B cell (primary cell): ENCODE results near the gene YPEL5. TPM values are rescaled to one million over a fixed set of nuclear protein-coding genes. Genes with fewer than 3 reads are reported as not detected.
A peak's percentile ranks its signal among the peaks of the same experiment; 100 is the strongest.

ENCODE experiments used
- ATAC-seq: fragments of 200-7000 bp; cut with Tn5 transposase; one replicate; pipeline ENCODE4 v1.10.0; 2021; ENCODE audit warnings: low read depth, mild to moderate bottlenecking, moderate number of reproducible peaks, moderate library complexity
- CTCF ChIA-PET: fragments of 350-600 bp; sonication (Branson Sonifier 250); formaldehyde crosslinking; loops from one replicate; lab custom pipeline; 2021; ENCODE audit warnings: antibody characterized with exemption, inconsistent platforms; lab: Charles Lee
- POLR2A ChIA-PET: fragments of 350-600 bp; sonication (Branson Sonifier 250); formaldehyde crosslinking; loops from one replicate; lab custom pipeline; 2021; ENCODE audit warnings: antibody characterized with exemption; lab: Charles Lee
- DNase-seq: peaks from one replicate; pipeline ENCODE4 v3.0.0; 2013
- H2AFZ ChIP-seq: 2 replicates; pipeline ENCODE4 v1.6.1; 2012; ENCODE audit warnings: mild to moderate bottlenecking, low read depth, low read length; ENCODE audit not compliant: insufficient read depth, poor library complexity, severe bottlenecking
- H3K27ac ChIP-seq, 2 donors: 1 replicate in 1 of 2; 2 replicates in 1 of 2; pipeline ENCODE4 v1.5.1; 2012 to 2013; ENCODE audit warnings: low read length in 2 of 2, mild to moderate bottlenecking in 2 of 2, moderate library complexity in 1 of 2
- H3K27me3 ChIP-seq, 4 experiments: fragments of 200-600 bp in 1 of 4; sonication (generic) in 1 of 4; replicated peaks in 1 of 4; 1 replicate in 2 of 4; 2 replicates in 2 of 4; pipeline versions ENCODE4 v1.6.1 to v1.7.0; 2013 to 2016; ENCODE audit warnings: low read length in 3 of 4, mild to moderate bottlenecking in 2 of 4, mixed read lengths in 1 of 4, moderate library complexity in 1 of 4; ENCODE audit not compliant: insufficient read depth in 4 of 4, control insufficient read depth in 3 of 4; ENCODE audit errors: control extremely low read depth in 1 of 4
- H3K36me3 ChIP-seq, 2 experiments: replicated peaks in 1 of 2; 1 replicate in 1 of 2; 2 replicates in 1 of 2; pipeline versions ENCODE4 v1.6.1 to v1.7.1; 2013; ENCODE audit warnings: low read length in 1 of 2; ENCODE audit not compliant: insufficient read depth in 2 of 2, control insufficient read depth in 1 of 2; ENCODE audit errors: control extremely low read depth in 1 of 2, extremely low read depth in 1 of 2
- H3K4me1 ChIP-seq, 2 donors: fragments of 200-600 bp in 1 of 2; sonication (generic) in 1 of 2; 1 replicate in 1 of 2; 2 replicates in 1 of 2; pipeline versions ENCODE4 v1.5.1 to v1.6.1; 2013 to 2017; ENCODE audit warnings: low read length in 2 of 2; ENCODE audit not compliant: control insufficient read depth in 2 of 2, insufficient read depth in 2 of 2
- H3K4me2 ChIP-seq: replicated peaks from 2 replicates; pipeline ENCODE3; 2012; ENCODE audit warnings: mild to moderate bottlenecking, low read depth, low read length; ENCODE audit not compliant: poor library complexity, severe bottlenecking
- H3K4me3 ChIP-seq, 5 experiments: fragments of 200-600 bp in 1 of 5; sonication (generic) in 1 of 5; 1 replicate in 3 of 5; 2 replicates in 2 of 5; pipeline versions ENCODE4 v1.5.1 to v1.7.0; 2011 to 2016; ENCODE audit warnings: low read length in 4 of 5, mild to moderate bottlenecking in 4 of 5, low read depth in 2 of 5, control low read depth in 1 of 5, moderate library complexity in 1 of 5; ENCODE audit not compliant: insufficient read depth in 1 of 5; ENCODE audit errors: control extremely low read depth in 1 of 5, extremely low read depth in 1 of 5
- H3K79me2 ChIP-seq: fragments of 200-600 bp; sonication (generic); one replicate; pipeline ENCODE4 v1.6.0; 2016; ENCODE audit warnings: low read length; ENCODE audit not compliant: control insufficient read depth, insufficient read depth
- H3K9ac ChIP-seq: fragments of 200-600 bp; sonication (generic); 2 replicates; pipeline ENCODE4 v1.6.1; 2017; ENCODE audit warnings: mild to moderate bottlenecking, low read length, moderate library complexity
- H3K9me3 ChIP-seq, 3 donors: one replicate each; pipeline versions ENCODE4 v1.6.1 to v1.7.1; 2013; ENCODE audit warnings: low read length in 2 of 3; ENCODE audit not compliant: control insufficient read depth in 2 of 3, insufficient read depth in 1 of 3; ENCODE audit errors: control extremely low read depth in 1 of 3
- H4K20me1 ChIP-seq: 2 replicates; pipeline ENCODE4 v1.6.0; 2012; ENCODE audit warnings: mild to moderate bottlenecking, low read length; ENCODE audit not compliant: insufficient read depth, control insufficient read depth, poor library complexity, severe bottlenecking
- H3K27ac Mint-ChIP-seq: one replicate; pipeline ENCODE4 v1.8.0; 2021; ENCODE audit warnings: mixed read lengths
- H3K27me3 Mint-ChIP-seq: one replicate; pipeline ENCODE4 v1.8.0; 2021; ENCODE audit warnings: mixed read lengths
- H3K4me1 Mint-ChIP-seq: one replicate; pipeline ENCODE4 v1.8.0; 2021; ENCODE audit warnings: mixed read lengths
- H3K4me3 Mint-ChIP-seq: one replicate; pipeline ENCODE4 v1.8.0; 2021; ENCODE audit warnings: mixed read lengths
- H3K9me3 Mint-ChIP-seq: one replicate; pipeline ENCODE4 v1.8.0; 2022; ENCODE audit warnings: mixed read lengths; ENCODE audit not compliant: insufficient read depth
- EZH2 ChIP-seq: IDR thresholded peaks from 2 replicates; pipeline ENCODE4 v1.6.1; 2012; ENCODE audit warnings: borderline replicate concordance, low read depth, mild to moderate bottlenecking, moderate library complexity, low read length; ENCODE audit not compliant: insufficient read depth, poor library complexity, severe bottlenecking
- WGBS: methylation state at CpG from one replicate; pipeline ENCODE4 v1.1.5; 2013; ENCODE audit warnings: missing lambda C conversion rate; ENCODE audit not compliant: insufficient coverage; 5-methylcytosine and 5-hydroxymethylcytosine counted together
- intact Hi-C: fragments of 100-400 bp; cut with micrococcal nuclease; formaldehyde crosslinking; loops from one replicate; pipeline ENCODE4 v1.10.0; 2022
- polyA plus RNA-seq: library from polyadenylated mRNA; depleted of rRNA; stranded (reverse); fragments of >200 nt; gene quantifications from 2 replicates; pipeline ENCODE4 v1.2.3, GENCODE V29; 2012
- total RNA-seq, 2 donors: library from RNA; stranded (reverse); fragments of 120-200 nt in 1 of 2; gene quantifications; 1 replicate in 1 of 2; 2 replicates in 1 of 2; pipeline versions ENCODE4 v1.2.3 to v1.2.4, GENCODE V29; 2013 to 2022
- TF ChIP-seq, protein P1 (sequence below): fragments of 200-600 bp; IDR thresholded peaks from one replicate; pipeline ENCODE4 v1.8.0; 2022; ENCODE audit warnings: antibody characterized with exemption, mild to moderate bottlenecking

YPEL5 gene
- total and polyA plus RNA-seq, 2 donors (not counting 1 experiment from before 2014, with no cell fraction given), result 117 to 426 TPM

DNA sequence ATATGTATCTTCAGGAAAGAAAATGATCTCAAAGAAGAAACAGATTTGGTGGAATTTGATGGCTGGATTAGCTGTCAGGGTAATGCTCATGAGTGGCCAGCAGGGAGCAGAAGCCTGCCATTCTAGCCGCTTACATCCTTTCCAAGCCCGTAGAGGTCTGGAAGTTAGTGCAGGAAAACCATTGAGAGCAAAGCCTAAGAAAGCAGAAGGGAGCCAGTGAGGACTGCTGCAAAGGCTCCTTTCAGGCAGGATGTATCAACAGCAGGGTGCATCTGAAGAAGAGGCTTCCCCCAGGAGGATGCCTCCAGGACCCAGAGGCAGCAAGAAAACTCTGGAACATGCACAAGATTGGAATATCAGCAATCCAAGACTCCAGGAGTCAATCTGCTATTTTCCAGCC is 61.6 kb downstream of the YPEL5 start:
- Histone ChIP-seq H4K20me1 (no peaks in the 10 kb centered on the region), H2AFZ (peak overlapping the region; percentile 1), H3K4me2 (peak overlapping the region; percentile 17), H3K27ac (no peak overlapping the region), H3K9ac (peak overlapping the region; percentile 10), H3K27me3 (no peaks in the 10 kb centered on the region), H3K4me1 (peaks cover 9 to 18% of the 10 kb centered on the region in 2 donors), H3K4me3 (no peak overlapping the region), H3K79me2 (no peaks in the 10 kb centered on the region), H3K9me3 (no peaks in the 10 kb centered on the region), H3K36me3 (no peaks in the 10 kb centered on the region)
- Mint-ChIP-seq H3K4me1 (peaks cover 16% of the 10 kb centered on the region), H3K4me3 (no peak overlapping the region), H3K27ac (peak overlapping the region; percentile 22), H3K27me3 (no peaks in the 10 kb centered on the region), H3K9me3 (no peaks in the 10 kb centered on the region)
- no CpG with 5 or more reads among the region's 2 CpGs for WGBS
- DNase-seq, result peak; percentile 67
- ATAC-seq, result peak; percentile 62
- CTCF ChIA-PET, result interaction anchor here (0.7 to 9.8 kb wide), 64 partner anchors 8 to 1111 kb away, joined by 3 to 344 read pairs (median 4); partner anchors contain the start of genes LBH, LCLAT1 and YPEL5
- intact Hi-C loops, result loop anchor here (1.0 to 2.0 kb wide), 5 partner anchors 22 to 503 kb away; partner anchors contain the start of gene LBH
- no peak for TF ChIP-seq EZH2
- TF ChIP-seq, protein P1, sequence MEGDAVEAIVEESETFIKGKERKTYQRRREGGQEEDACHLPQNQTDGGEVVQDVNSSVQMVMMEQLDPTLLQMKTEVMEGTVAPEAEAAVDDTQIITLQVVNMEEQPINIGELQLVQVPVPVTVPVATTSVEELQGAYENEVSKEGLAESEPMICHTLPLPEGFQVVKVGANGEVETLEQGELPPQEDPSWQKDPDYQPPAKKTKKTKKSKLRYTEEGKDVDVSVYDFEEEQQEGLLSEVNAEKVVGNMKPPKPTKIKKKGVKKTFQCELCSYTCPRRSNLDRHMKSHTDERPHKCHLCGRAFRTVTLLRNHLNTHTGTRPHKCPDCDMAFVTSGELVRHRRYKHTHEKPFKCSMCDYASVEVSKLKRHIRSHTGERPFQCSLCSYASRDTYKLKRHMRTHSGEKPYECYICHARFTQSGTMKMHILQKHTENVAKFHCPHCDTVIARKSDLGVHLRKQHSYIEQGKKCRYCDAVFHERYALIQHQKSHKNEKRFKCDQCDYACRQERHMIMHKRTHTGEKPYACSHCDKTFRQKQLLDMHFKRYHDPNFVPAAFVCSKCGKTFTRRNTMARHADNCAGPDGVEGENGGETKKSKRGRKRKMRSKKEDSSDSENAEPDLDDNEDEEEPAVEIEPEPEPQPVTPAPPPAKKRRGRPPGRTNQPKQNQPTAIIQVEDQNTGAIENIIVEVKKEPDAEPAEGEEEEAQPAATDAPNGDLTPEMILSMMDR, result peak; percentile 88
- POLR2A ChIA-PET, result interaction anchor here (0.6 to 1.2 kb wide), 4 partner anchors 22 to 56 kb away, joined by 4 to 13 read pairs (median 6); no protein-coding TSS in a partner anchor

- Histone ChIP-seq H3K4me2 (no peak overlapping the region), H3K36me3 (no peaks in the 10 kb centered on the region), H3K79me2 (no peaks in the 10 kb centered on the region), H4K20me1 (no peaks in the 10 kb centered on the region), H3K4me3 (no peak overlapping the region), H3K9me3 (no peaks in the 10 kb centered on the region), H2AFZ (peak overlapping the region; percentile 43), H3K27ac (peak overlapping the region in 1 of 2 donors; percentile 21), H3K9ac (no peak overlapping the region), H3K27me3 (no peaks in the 10 kb centered on the region), H3K4me1 (peaks cover 9 to 18% of the 10 kb centered on the region in 2 donors)
- DNase-seq (no peak), ATAC-seq (no peak)
- CTCF ChIA-PET, result interaction anchor here (0.6 to 9.8 kb wide), 60 partner anchors 7 to 1778 kb away, joined by 3 to 344 read pairs (median 4); partner anchors contain the start of genes LBH, LCLAT1 and YPEL5
- no CpG with 5 or more reads among the region's 2 CpGs for WGBS
- no peaks in the 10 kb centered on the region for H3K9me3 Mint-ChIP-seq
- H3K4me3 Mint-ChIP-seq, result no peak overlapping the region
- POLR2A ChIA-PET, result interaction anchor here (0.7 to 1.2 kb wide), 4 partner anchors 23 to 961 kb away, joined by 3 to 15 read pairs (median 6); no protein-coding TSS in a partner anchor
- peaks cover 16% of the 10 kb centered on the region for H3K4me1 Mint-ChIP-seq
- H3K27me3 Mint-ChIP-seq, result no peaks in the 10 kb centered on the region
- no peak for TF ChIP-seq EZH2
- TF ChIP-seq, protein P1, result no peak
- intact Hi-C loops, result loop anchor here (2.0 kb wide), 1 partner anchor 22 kb away; the partner anchor contains the start of gene LBH
- no peak overlapping the region for H3K27ac Mint-ChIP-seq
Measured at GRCh38 chr2:30209227-30209626, 62.4 kb downstream of the YPEL5 start.
